Neural progenitor cell (in vitro differentiated cells): ENCODE data around the gene RASGRF2. TPM values are rescaled to one million over a fixed set of nuclear protein-coding genes. Genes with fewer than 3 reads are reported as not detected.
"Not testable (repeated sequence)": the region's sequence is repeated elsewhere in the genome, so short reads cannot be mapped to it uniquely, and the experiment has no call there.

ENCODE experiments used
- DNase-seq: peaks from one replicate; pipeline ENCODE4 v3.0.0-alpha.2; 2016; ENCODE audit warnings: low spot score
- H2AFZ ChIP-seq: fragments of 200-600 bp; sonication (generic); replicated peaks from 2 replicates; pipeline ENCODE4 v1.6.1; 2016; ENCODE audit warnings: antibody characterized with exemption
- H3F3A ChIP-seq: fragments of 200-600 bp; sonication (generic); 2 replicates; pipeline ENCODE4 v1.6.1; 2016; ENCODE audit warnings: antibody characterized with exemption, low read depth
- H3K27ac ChIP-seq: fragments of 200-600 bp; sonication (generic); 2 replicates; pipeline ENCODE4 v1.5.1; 2016; ENCODE audit warnings: mild to moderate bottlenecking
- H3K27me3 ChIP-seq: fragments of 200-600 bp; sonication (generic); 2 replicates; pipeline ENCODE4 v1.6.1; 2016; ENCODE audit warnings: mild to moderate bottlenecking, moderate library complexity
- H3K36me3 ChIP-seq: fragments of 200-600 bp; sonication (generic); 2 replicates; pipeline ENCODE4 v1.5.1; 2016
- H3K4me1 ChIP-seq: fragments of 200-600 bp; sonication (generic); 2 replicates; pipeline ENCODE4 v1.6.1; 2016; ENCODE audit warnings: mixed run types
- H3K4me2 ChIP-seq: fragments of 200-600 bp; sonication (generic); 2 replicates; pipeline ENCODE4 v1.6.1; 2016
- H3K4me3 ChIP-seq: fragments of 200-600 bp; sonication (generic); 2 replicates; pipeline ENCODE4 v1.5.1; 2016
- H3K79me2 ChIP-seq: fragments of 200-600 bp; sonication (generic); 2 replicates; pipeline ENCODE4 v1.6.1; 2016; ENCODE audit warnings: low read depth
- H3K9ac ChIP-seq: fragments of 200-600 bp; sonication (generic); 2 replicates; pipeline ENCODE4 v1.6.1; 2016
- H3K9me3 ChIP-seq: fragments of 200-600 bp; sonication (generic); 2 replicates; pipeline ENCODE4 v1.5.1; 2016; ENCODE audit warnings: low read depth
- H4K20me1 ChIP-seq: fragments of 200-600 bp; sonication (generic); 2 replicates; pipeline ENCODE4 v1.6.1; 2016; ENCODE audit warnings: low read depth
- H3K27ac Mint-ChIP-seq: 3 replicates; pipeline ENCODE4 v1.8.0; 2021; ENCODE audit warnings: mixed read lengths
- H3K27me3 Mint-ChIP-seq: 2 replicates; pipeline ENCODE4 v1.8.0; 2022; ENCODE audit warnings: low read depth, mild to moderate bottlenecking, inconsistent platforms, moderate library complexity, mixed read lengths; ENCODE audit not compliant: insufficient read depth
- H3K36me3 Mint-ChIP-seq: 3 replicates; pipeline ENCODE4 v1.8.0; 2021; ENCODE audit warnings: mixed read lengths
- H3K4me1 Mint-ChIP-seq: 3 replicates; pipeline ENCODE4 v1.8.0; 2021; ENCODE audit warnings: mixed read lengths
- H3K4me3 Mint-ChIP-seq: 3 replicates; pipeline ENCODE4 v1.8.0; 2021; ENCODE audit warnings: mild to moderate bottlenecking, moderate library complexity, mixed read lengths
- H3K9me3 Mint-ChIP-seq: 3 replicates; pipeline ENCODE4 v1.8.0; 2020; ENCODE audit warnings: mixed read lengths
- EZH2 ChIP-seq: fragments of 200-600 bp; sonication (generic); IDR thresholded peaks from 2 replicates; pipeline ENCODE4 v1.6.1; 2017; ENCODE audit warnings: antibody characterized with exemption, mild to moderate bottlenecking, moderate library complexity
- EZH2phosphoT487 ChIP-seq: fragments of 200-600 bp; sonication (generic); IDR thresholded peaks from 2 replicates; pipeline ENCODE4 v1.6.1; 2017; ENCODE audit warnings: antibody characterized with exemption
- total RNA-seq: library from RNA; depleted of rRNA; stranded (reverse); fragments of >200 nt; gene quantifications from 2 replicates; pipeline ENCODE4 v1.2.3, GENCODE V29; 2015; ENCODE audit warnings: low replicate concordance
- TF ChIP-seq, protein P1 (sequence below): fragments of 200-600 bp; sonication (generic); IDR thresholded peaks from 2 replicates; pipeline ENCODE4 v1.5.1; 2017; ENCODE audit warnings: antibody characterized with exemption, mild to moderate bottlenecking

RASGRF2 gene
- total RNA-seq, 1 donor from 2014 or later: 0.15 TPM

DNA sequence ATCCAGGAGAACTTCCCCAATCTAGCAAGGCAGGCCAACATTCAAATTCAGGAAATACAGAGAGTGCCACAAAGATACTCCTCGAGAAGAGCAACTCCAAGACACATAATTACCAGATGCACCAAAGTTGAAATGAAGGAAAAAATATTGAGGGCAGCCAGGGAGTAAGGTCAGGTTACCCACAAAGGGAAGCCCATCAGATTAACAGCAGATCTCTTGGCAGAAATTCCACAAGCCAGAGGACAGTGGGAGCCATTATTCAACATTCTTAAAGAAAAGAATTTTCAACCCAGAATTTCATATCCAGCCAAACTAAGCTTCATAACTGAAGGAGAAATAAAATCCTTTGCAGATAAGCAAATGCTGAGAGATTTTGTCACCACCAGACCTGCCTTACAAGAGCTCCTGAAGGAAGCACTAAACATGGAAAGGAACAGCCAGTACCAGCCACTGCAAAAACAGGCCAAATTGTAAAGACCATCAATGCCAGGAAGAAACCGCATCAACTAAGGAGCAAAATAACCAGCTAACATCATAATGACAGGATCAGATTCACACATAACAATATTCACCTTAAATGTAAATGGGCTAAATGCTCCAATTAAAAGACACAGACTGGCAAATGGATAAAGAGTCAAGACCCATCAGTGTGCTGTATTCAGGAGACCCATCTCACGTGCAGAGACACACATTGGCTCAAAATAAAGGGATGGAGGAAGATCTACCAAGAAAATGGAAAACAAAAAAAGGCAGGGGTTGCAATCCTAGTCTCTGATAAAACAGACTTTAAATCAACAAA lies 70.3 kb downstream of the RASGRF2 start:
- H3K9ac ChIP-seq, H3K4me2 ChIP-seq, H2AFZ ChIP-seq, H3K9me3 ChIP-seq, H3K27me3 ChIP-seq, DNase-seq, H3K4me3 ChIP-seq, H3K36me3 Mint-ChIP-seq, H3F3A ChIP-seq, H3K36me3 ChIP-seq, H3K4me1 ChIP-seq, H3K79me2 ChIP-seq, H3K27me3 Mint-ChIP-seq, H3K4me1 Mint-ChIP-seq, H4K20me1 ChIP-seq, H3K27ac ChIP-seq, H3K27ac Mint-ChIP-seq, H3K4me3 Mint-ChIP-seq: not testable (repeated sequence)
- H3K9me3 Mint-ChIP-seq: peaks cover 27% of the 10 kb centered on the region

DNA sequence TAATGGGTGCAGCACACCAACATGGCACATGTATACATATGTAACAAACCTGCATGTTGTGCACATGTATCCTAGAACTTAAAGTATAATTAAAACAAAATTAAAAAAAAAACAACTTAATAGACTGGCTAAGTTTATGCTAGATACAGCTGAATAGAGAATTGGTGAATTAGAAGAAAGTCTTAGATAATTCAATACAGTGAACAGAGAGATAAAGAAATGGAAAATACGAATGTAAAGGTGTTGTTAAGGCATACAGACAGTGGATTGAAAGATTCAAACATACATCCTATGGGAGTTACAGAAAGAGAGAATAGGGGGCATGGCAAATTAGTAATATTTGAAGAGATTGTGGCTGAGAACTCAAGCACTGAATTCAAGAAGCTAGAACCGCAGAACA lies 75.4 kb downstream of the RASGRF2 start:
- no peaks in the 10 kb centered on the region for H3F3A ChIP-seq
- H3K27me3 ChIP-seq: no peaks in the 10 kb centered on the region
- no peaks in the 10 kb centered on the region for H3K9me3 ChIP-seq
- H3K4me3 ChIP-seq: no peak overlapping the region
- Mint-ChIP-seq H3K9me3 (peaks cover 13% of the 10 kb centered on the region), H3K4me3 (no peak overlapping the region), H3K27ac (no peak overlapping the region), H3K36me3 (no peaks in the 10 kb centered on the region), H3K27me3 (peaks cover under 1% of the 10 kb centered on the region), H3K4me1 (no peaks in the 10 kb centered on the region)
- H4K20me1 ChIP-seq: no peaks in the 10 kb centered on the region
- no peak for TF ChIP-seq EZH2
- TF ChIP-seq, protein P1, sequence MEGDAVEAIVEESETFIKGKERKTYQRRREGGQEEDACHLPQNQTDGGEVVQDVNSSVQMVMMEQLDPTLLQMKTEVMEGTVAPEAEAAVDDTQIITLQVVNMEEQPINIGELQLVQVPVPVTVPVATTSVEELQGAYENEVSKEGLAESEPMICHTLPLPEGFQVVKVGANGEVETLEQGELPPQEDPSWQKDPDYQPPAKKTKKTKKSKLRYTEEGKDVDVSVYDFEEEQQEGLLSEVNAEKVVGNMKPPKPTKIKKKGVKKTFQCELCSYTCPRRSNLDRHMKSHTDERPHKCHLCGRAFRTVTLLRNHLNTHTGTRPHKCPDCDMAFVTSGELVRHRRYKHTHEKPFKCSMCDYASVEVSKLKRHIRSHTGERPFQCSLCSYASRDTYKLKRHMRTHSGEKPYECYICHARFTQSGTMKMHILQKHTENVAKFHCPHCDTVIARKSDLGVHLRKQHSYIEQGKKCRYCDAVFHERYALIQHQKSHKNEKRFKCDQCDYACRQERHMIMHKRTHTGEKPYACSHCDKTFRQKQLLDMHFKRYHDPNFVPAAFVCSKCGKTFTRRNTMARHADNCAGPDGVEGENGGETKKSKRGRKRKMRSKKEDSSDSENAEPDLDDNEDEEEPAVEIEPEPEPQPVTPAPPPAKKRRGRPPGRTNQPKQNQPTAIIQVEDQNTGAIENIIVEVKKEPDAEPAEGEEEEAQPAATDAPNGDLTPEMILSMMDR: no peak
- no peak for TF ChIP-seq EZH2phosphoT487
- no peak overlapping the region for H3K27ac ChIP-seq
- no peak overlapping the region for H3K4me2 ChIP-seq
- H3K36me3 ChIP-seq: no peaks in the 10 kb centered on the region
- H3K4me1 ChIP-seq: no peaks in the 10 kb centered on the region
- DNase-seq: no peak
- no peaks in the 10 kb centered on the region for H3K79me2 ChIP-seq
- no peak overlapping the region for H3K9ac ChIP-seq
- H2AFZ ChIP-seq: no peak overlapping the region

GRCh38 chr5:81038495-81038894 lies 78.3 kb downstream of the RASGRF2 start:
- Histone ChIP-seq H3K79me2 (no peaks in the 10 kb centered on the region), H3K9me3 (no peaks in the 10 kb centered on the region), H3K9ac (no peak overlapping the region), H4K20me1 (no peaks in the 10 kb centered on the region), H3K4me1 (no peaks in the 10 kb centered on the region), H3K27me3 (no peaks in the 10 kb centered on the region), H3K4me2 (no peak overlapping the region), H3K36me3 (no peaks in the 10 kb centered on the region), H3K4me3 (no peak overlapping the region), H2AFZ (no peak overlapping the region), H3F3A (no peaks in the 10 kb centered on the region), H3K27ac (no peak overlapping the region)
- peaks cover 2% of the 10 kb centered on the region for H3K27me3 Mint-ChIP-seq
- no peak for TF ChIP-seq EZH2phosphoT487
- no peak for DNase-seq
- no peak overlapping the region for H3K4me3 Mint-ChIP-seq
- no peak overlapping the region for H3K27ac Mint-ChIP-seq
- H3K9me3 Mint-ChIP-seq: peaks cover 6% of the 10 kb centered on the region
- no peaks in the 10 kb centered on the region for H3K4me1 Mint-ChIP-seq
- no peaks in the 10 kb centered on the region for H3K36me3 Mint-ChIP-seq

GRCh38 chr5:81044868-81045267 lies 84.7 kb downstream of the RASGRF2 start:
- Histone ChIP-seq H3K4me1 (peaks cover 3% of the 10 kb centered on the region), H3K79me2 (no peaks in the 10 kb centered on the region), H3K4me2 (no peak overlapping the region), H3F3A (no peaks in the 10 kb centered on the region), H3K9me3 (no peaks in the 10 kb centered on the region), H3K27ac (no peak overlapping the region), H4K20me1 (no peaks in the 10 kb centered on the region), H3K27me3 (no peaks in the 10 kb centered on the region), H3K36me3 (no peaks in the 10 kb centered on the region), H3K9ac (no peak overlapping the region), H3K4me3 (no peak overlapping the region), H2AFZ (no peak overlapping the region)
- no peaks in the 10 kb centered on the region for H3K9me3 Mint-ChIP-seq
- H3K27me3 Mint-ChIP-seq: peaks cover 2% of the 10 kb centered on the region
- TF ChIP-seq EZH2phosphoT487: no peak
- TF ChIP-seq EZH2: no peak
- TF ChIP-seq, protein P1: no peak
- no peak overlapping the region for H3K4me3 Mint-ChIP-seq
- H3K27ac Mint-ChIP-seq: no peak overlapping the region
- H3K4me1 Mint-ChIP-seq: no peaks in the 10 kb centered on the region
- H3K36me3 Mint-ChIP-seq: no peaks in the 10 kb centered on the region
- no peak for DNase-seq
